C1 segment of cervical spinal cord (tissue), 14 donors: ENCODE data around the gene SOX18.

Source experiments
- DNase-seq, 14 donors: peaks; one replicate each; lab custom pipeline; 2025; lab: John Stamatoyannopoulos, UW

Gene SOX18

GRCh38 chr20:64039293-64040160, 9.9 kb downstream of the SOX18 start:
- no peak for DNase-seq

- peak in 5 of 14 donors; percentile 14 to 55 (median 23) for DNase-seq
Observed at GRCh38 chr20:64038565-64039292, 10.7 kb downstream of the SOX18 start.

- no peak for DNase-seq
Observed at GRCh38 chr20:64038224-64038564, 11.2 kb downstream of the SOX18 start.

- peak in 1 of 14 donors; percentile 74 for DNase-seq
Observed at GRCh38 chr20:64037498-64038213, 11.8 kb downstream of the SOX18 start.

GRCh38 chr20:64037199-64037497, 12.3 kb downstream of the SOX18 start:
- no peak for DNase-seq

- no peak for DNase-seq
Observed at GRCh38 chr20:64036346-64037198, 12.9 kb downstream of the SOX18 start.

- DNase-seq, result no peak
Observed at GRCh38 chr20:64035933-64036345, 13.5 kb downstream of the SOX18 start, which contains the start of gene C20orf204. TSS of gene C20orf204 (plus strand) at chr20:64036182. CDS start at chr20:64036324, 142 bp downstream.

- no peak for DNase-seq
Observed at GRCh38 chr20:64035066-64035932, 14.1 kb downstream of the SOX18 start.

- no peak for DNase-seq
Observed at GRCh38 chr20:64033981-64034493, 15.4 kb downstream of the SOX18 start.

- no peak for DNase-seq
Observed at GRCh38 chr20:64032706-64033624, 16.5 kb downstream of the SOX18 start.

GRCh38 chr20:64031822-64032314, 17.6 kb downstream of the SOX18 start:
- DNase-seq, result no peak

- DNase-seq, result no peak
Observed at GRCh38 chr20:64030371-64031134, 18.9 kb downstream of the SOX18 start.

GRCh38 chr20:64029293-64030117, 19.9 kb downstream of the SOX18 start:
- no peak for DNase-seq

- no peak for DNase-seq
Observed at GRCh38 chr20:64027981-64028685, 21.3 kb downstream of the SOX18 start.

- no peak for DNase-seq
Observed at GRCh38 chr20:64025826-64026412, 23.5 kb downstream of the SOX18 start.
